GM12874 (cell line): ENCODE data around the gene FPGS.
A peak's percentile ranks its signal among the peaks of the same experiment; 100 is the strongest.

Source experiments
- CTCF ChIP-seq: IDR thresholded peaks from 2 replicates; pipeline ENCODE4 v1.5.1; 2011; ENCODE audit warnings: low read depth, mild to moderate bottlenecking, control low read depth, low read length, moderate library complexity; ENCODE audit not compliant: insufficient read depth

Gene FPGS

GRCh38 chr9:127794001-127794791, 8.5 kb upstream of the FPGS start:
- TF ChIP-seq CTCF = no peak

GRCh38 chr9:127796225-127796813, 6.4 kb upstream of the FPGS start:
- no peak for TF ChIP-seq CTCF

- no peak for TF ChIP-seq CTCF
These were observed 5.8 kb upstream of the FPGS start for GRCh38 chr9:127796852-127797370.

- TF ChIP-seq CTCF = 0 out of 2 replicates have a peak, but pooled peaks have one; percentile 1
These were observed 617 bp upstream of the FPGS start for GRCh38 chr9:127801955-127802575.

- no peak for TF ChIP-seq CTCF
These were observed 1.0 kb downstream of the FPGS start for GRCh38 chr9:127803507-127804352.

- TF ChIP-seq CTCF = peak; percentile 56
These were observed 2.9 kb downstream of the FPGS start for GRCh38 chr9:127805620-127806019.
